Adrenal gland (tissue), 5 donors: ENCODE measurements around the gene MCRS1.

Experiments used
- POLR2A ChIP-seq, 2 donors: fragments of 450-650 bp; IDR thresholded peaks; one replicate each; pipeline ENCODE4 v1.6.1; 2017; ENCODE audit warnings: antibody characterized with exemption in 2 of 2, mild to moderate bottlenecking in 2 of 2, moderate library complexity in 1 of 2
- TF ChIP-seq, protein P1 (sequence below), 6 experiments: fragments of 450-650 bp in 4 of 6; fragments of 200-600 bp in 2 of 6; sonication (generic) in 1 of 6; IDR thresholded peaks; 1 replicate in 5 of 6; 2 replicates in 1 of 6; pipeline versions ENCODE4 v1.5.1 to v1.8.0; 2016 to 2021; ENCODE audit warnings: antibody characterized with exemption in 6 of 6, mild to moderate bottlenecking in 2 of 6, moderate library complexity in 1 of 6
- donor health status: DM: no; HTN: no; CAD: no.

DNA sequence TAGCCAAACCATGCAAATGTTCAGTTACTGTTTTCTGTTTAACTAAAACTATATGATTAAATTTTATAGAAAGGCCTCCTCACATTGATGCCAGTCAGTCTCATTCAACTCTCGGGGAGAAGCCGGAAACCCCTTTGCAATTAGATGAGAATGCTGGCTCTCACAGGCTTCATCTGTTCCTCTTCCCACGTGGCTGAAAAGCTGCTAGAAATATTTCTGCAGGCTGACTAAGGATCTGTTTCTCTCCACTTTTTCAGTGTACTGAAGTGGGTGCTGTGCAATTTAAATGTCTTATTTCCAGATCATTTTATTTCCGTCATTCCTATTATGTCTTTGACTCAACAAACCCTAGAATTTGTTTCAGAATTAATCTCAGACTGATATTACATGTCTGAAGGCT lies 46.6 kb downstream of the MCRS1 start:
- TF ChIP-seq, protein P1, sequence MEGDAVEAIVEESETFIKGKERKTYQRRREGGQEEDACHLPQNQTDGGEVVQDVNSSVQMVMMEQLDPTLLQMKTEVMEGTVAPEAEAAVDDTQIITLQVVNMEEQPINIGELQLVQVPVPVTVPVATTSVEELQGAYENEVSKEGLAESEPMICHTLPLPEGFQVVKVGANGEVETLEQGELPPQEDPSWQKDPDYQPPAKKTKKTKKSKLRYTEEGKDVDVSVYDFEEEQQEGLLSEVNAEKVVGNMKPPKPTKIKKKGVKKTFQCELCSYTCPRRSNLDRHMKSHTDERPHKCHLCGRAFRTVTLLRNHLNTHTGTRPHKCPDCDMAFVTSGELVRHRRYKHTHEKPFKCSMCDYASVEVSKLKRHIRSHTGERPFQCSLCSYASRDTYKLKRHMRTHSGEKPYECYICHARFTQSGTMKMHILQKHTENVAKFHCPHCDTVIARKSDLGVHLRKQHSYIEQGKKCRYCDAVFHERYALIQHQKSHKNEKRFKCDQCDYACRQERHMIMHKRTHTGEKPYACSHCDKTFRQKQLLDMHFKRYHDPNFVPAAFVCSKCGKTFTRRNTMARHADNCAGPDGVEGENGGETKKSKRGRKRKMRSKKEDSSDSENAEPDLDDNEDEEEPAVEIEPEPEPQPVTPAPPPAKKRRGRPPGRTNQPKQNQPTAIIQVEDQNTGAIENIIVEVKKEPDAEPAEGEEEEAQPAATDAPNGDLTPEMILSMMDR (IDR thresholded peaks at IDR 0.05) = no peak
- no peak for TF ChIP-seq POLR2A (IDR thresholded peaks at IDR 0.05)
